Esophagus muscularis mucosa (tissue), 4 donors: ENCODE measurements around the gene CKAP5. TPM values are rescaled to one million over a fixed set of nuclear protein-coding genes. Genes with fewer than 3 reads are reported as not detected.
A peak's percentile ranks its signal among the peaks of the same experiment; 100 is the strongest.
"Not testable (repeated sequence)": the region's sequence is repeated elsewhere in the genome, so short reads cannot be mapped to it uniquely, and the experiment has no call there.

Experiments used
- DNase-seq: peaks from one replicate; pipeline ENCODE4 v3.0.0-alpha.2; 2017; ENCODE audit errors: extremely low spot score
- H3K27ac ChIP-seq, 4 donors: fragments of 200-600 bp; sonication (generic); replicated peaks in 1 of 4; 1 replicate in 3 of 4; 2 replicates in 1 of 4; pipeline ENCODE4 v1.5.1; 2016 to 2019; ENCODE audit warnings: mild to moderate bottlenecking in 1 of 4
- H3K27me3 ChIP-seq, 4 donors: fragments of 200-600 bp; sonication (generic); one replicate each; pipeline versions ENCODE4 v1.5.1 to v1.6.0; 2016 to 2019
- H3K36me3 ChIP-seq, 4 donors: fragments of 200-600 bp; sonication (generic); one replicate each; pipeline ENCODE4 v1.5.1; 2016 to 2019
- H3K4me1 ChIP-seq, 4 donors: fragments of 200-600 bp; sonication (generic); one replicate each; pipeline ENCODE4 v1.5.1; 2016 to 2019
- H3K4me3 ChIP-seq, 4 donors: fragments of 200-600 bp; sonication (generic); 1 replicate in 2 of 4; 2 replicates in 2 of 4; pipeline ENCODE4 v1.5.1; 2016 to 2019; ENCODE audit warnings: mild to moderate bottlenecking in 4 of 4, moderate library complexity in 1 of 4
- H3K9me3 ChIP-seq, 4 donors: fragments of 200-600 bp; sonication (generic); 1 replicate in 3 of 4; 2 replicates in 1 of 4; pipeline ENCODE4 v1.5.1; 2016 to 2019
- CTCF ChIP-seq, 3 experiments: fragments of 200-600 bp in 2 of 3; fragments of 450-650 bp in 1 of 3; sonication (generic) in 2 of 3; IDR thresholded peaks; one replicate each; pipeline ENCODE4 v1.5.1; 2017 to 2019; ENCODE audit warnings: antibody characterized with exemption in 3 of 3, mild to moderate bottlenecking in 2 of 3, moderate library complexity in 1 of 3
- EP300 ChIP-seq: sonication (generic); formaldehyde crosslinking; IDR thresholded peaks from one replicate; pipeline ENCODE4 v1.6.1; 2017; ENCODE audit warnings: antibody characterized with exemption
- POLR2A ChIP-seq: fragments of 450-650 bp; IDR thresholded peaks from one replicate; pipeline ENCODE4 v1.6.1; 2017; ENCODE audit warnings: antibody characterized with exemption, moderate library complexity, mild to moderate bottlenecking, low read depth
- POLR2AphosphoS5 ChIP-seq, 2 donors: sonication (generic); formaldehyde crosslinking; IDR thresholded peaks; one replicate each; pipeline ENCODE4 v1.6.1; 2017; ENCODE audit warnings: antibody characterized with exemption in 2 of 2
- WGBS: methylation state at CpG from one replicate; pipeline ENCODE4 v1.1.5; 2018; 5-methylcytosine and 5-hydroxymethylcytosine counted together
- intact Hi-C: fragments of 100-400 bp; cut with DNase I; formaldehyde crosslinking; loops from one replicate; pipeline ENCODE4 v1.15.1; 2023
- total RNA-seq, 4 donors: library from RNA; depleted of rRNA; stranded (reverse); fragments of >200 nt; gene quantifications; one replicate each; pipeline versions ENCODE4 v1.1.0 to v1.2.1, GENCODE V29; 2016

The CKAP5 gene
- total RNA-seq, 4 donors from 2014 or later, result 32.4 to 49.2 (median 40.0) TPM

- no peak for TF ChIP-seq EP300
- TF ChIP-seq POLR2A, result no peak
- TF ChIP-seq POLR2AphosphoS5 (IDR thresholded peaks at IDR 0.05), result no peak
- no peak for TF ChIP-seq CTCF (IDR thresholded peaks at IDR 0.05)
- Histone ChIP-seq H3K9me3 (no peaks in the 10 kb centered on the region), H3K4me1 (peaks cover 9 to 19% (median 16%) of the 10 kb centered on the region in 4 donors), H3K27me3 (no peaks in the 10 kb centered on the region), H3K36me3 (peaks cover 0 to 7% (median 3%) of the 10 kb centered on the region in 4 donors), H3K4me3 (no peak overlapping the region), H3K27ac (no peak overlapping the region)
- DNase-seq, result no peak
- intact Hi-C loops, result no loop called here
- 93% methylated on average over 7 of the region's 7 CpGs for WGBS
Measured at GRCh38 chr11:46712874-46713576, 133.1 kb downstream of the CKAP5 start.

- TF ChIP-seq POLR2A (no peak), EP300 (no peak), CTCF (IDR thresholded peaks at IDR 0.05) (no peak), POLR2AphosphoS5 (IDR thresholded peaks at IDR 0.05) (no peak)
- no peak for DNase-seq
- H3K36me3 ChIP-seq, result peaks cover 4 to 24% (median 18%) of the 10 kb centered on the region in 4 donors
- peak overlapping the region; percentile 62 to 81 (median 76) for H3K27ac ChIP-seq
- H3K4me1 ChIP-seq, result peaks cover 9 to 19% (median 16%) of the 10 kb centered on the region in 4 donors
- intact Hi-C loops, result no loop called here
- 75% methylated on average over 3 of the region's 5 CpGs for WGBS
- H3K27me3 ChIP-seq, result no peaks in the 10 kb centered on the region
- H3K4me3 ChIP-seq, result no peak overlapping the region
- no peaks in the 10 kb centered on the region for H3K9me3 ChIP-seq
Measured at GRCh38 chr11:46711303-46711702, 134.8 kb downstream of the CKAP5 start.

- Histone ChIP-seq H3K36me3 (peaks cover 8 to 29% (median 23%) of the 10 kb centered on the region in 4 donors), H3K4me1 (peaks cover 9 to 19% (median 16%) of the 10 kb centered on the region in 4 donors), H3K27ac (peak overlapping the region; percentile 62 to 81 (median 76)), H3K27me3 (no peaks in the 10 kb centered on the region), H3K9me3 (no peaks in the 10 kb centered on the region), H3K4me3 (no peak overlapping the region)
- intact Hi-C loops, result no loop called here
- TF ChIP-seq POLR2A (no peak), POLR2AphosphoS5 (IDR thresholded peaks at IDR 0.05) (peak; percentile 56 to 68)
- no peak for DNase-seq
- WGBS, result 19% methylated on average over 7 of the region's 10 CpGs
Measured at GRCh38 chr11:46710821-46711269, 135.2 kb downstream of the CKAP5 start.

- DNase-seq, H3K9me3 ChIP-seq, H3K27me3 ChIP-seq, H3K27ac ChIP-seq, H3K4me3 ChIP-seq, intact Hi-C loops: not testable (repeated sequence)
- Histone ChIP-seq H3K36me3 (peaks cover 23 to 44% (median 38%) of the 10 kb centered on the region in 4 donors), H3K4me1 (peaks cover 9 to 19% (median 16%) of the 10 kb centered on the region in 4 donors)
- 94% methylated on average over 9 of the region's 9 CpGs for WGBS
Measured at GRCh38 chr11:46709351-46709750, 136.7 kb downstream of the CKAP5 start.

GRCh38 chr11:46706886-46707285 lies 139.2 kb downstream of the CKAP5 start:
- DNase-seq, result no peak
- no peak overlapping the region for H3K27ac ChIP-seq
- no peak for TF ChIP-seq CTCF (IDR thresholded peaks at IDR 0.05)
- no peak for TF ChIP-seq EP300
- no peak for TF ChIP-seq POLR2AphosphoS5 (IDR thresholded peaks at IDR 0.05)
- TF ChIP-seq POLR2A, result no peak
- WGBS, result 89% methylated on average over 7 of the region's 7 CpGs
- H3K4me3 ChIP-seq, result no peak overlapping the region
- H3K4me1 ChIP-seq, result peaks cover 25 to 26% (median 25%) of the 10 kb centered on the region in 4 donors
- H3K9me3 ChIP-seq, result no peaks in the 10 kb centered on the region
- H3K36me3 ChIP-seq, result peaks cover 35 to 69% (median 62%) of the 10 kb centered on the region in 4 donors
- intact Hi-C loops, result no loop called here
- H3K27me3 ChIP-seq, result no peaks in the 10 kb centered on the region
